VCaP (cell line): ENCODE results near the gene ISCA2.
"Not testable (repeated sequence)": the region's sequence is repeated elsewhere in the genome, so short reads cannot be mapped to it uniquely, and the experiment has no call there.

Experiments used
- H3K27ac ChIP-seq: fragments of 450-650 bp; 2 replicates; pipeline ENCODE4 v1.5.1; 2017
- CTCF ChIP-seq: fragments of 450-650 bp; conservative IDR thresholded peaks from 2 replicates; pipeline ENCODE4 v1.5.1; 2017; ENCODE audit warnings: mild to moderate bottlenecking, moderate library complexity

Gene ISCA2

GRCh38 chr14:74493343-74494261 lies at the start of gene ISCA2:
TSS of gene ISCA2 (plus strand) at chr14:74493765. CDS start at chr14:74493775, 10 bp downstream.
- TF ChIP-seq CTCF = no peak
- H3K27ac ChIP-seq = peak within 1 kb of the TSS; percentile 78

GRCh38 chr14:74444866-74445265 lies 48.7 kb upstream of the ISCA2 start:
- no peak for TF ChIP-seq CTCF
- H3K27ac ChIP-seq = no peak overlapping the region

- not testable (repeated sequence) for H3K27ac ChIP-seq
Observed at GRCh38 chr14:74454397-74454796, 39.2 kb upstream of the ISCA2 start.

- no peak overlapping the region for H3K27ac ChIP-seq
- TF ChIP-seq CTCF = no peak
Observed at GRCh38 chr14:74456684-74457564, 36.6 kb upstream of the ISCA2 start.

- H3K27ac ChIP-seq = no peak overlapping the region
- TF ChIP-seq CTCF = no peak
Observed at GRCh38 chr14:74457565-74457895, 36.0 kb upstream of the ISCA2 start.

- H3K27ac ChIP-seq = no peak overlapping the region
- peak; percentile 58 for TF ChIP-seq CTCF
Observed at GRCh38 chr14:74459289-74459946, 34.1 kb upstream of the ISCA2 start.

GRCh38 chr14:74459976-74460375 lies 33.6 kb upstream of the ISCA2 start:
- TF ChIP-seq CTCF = no peak
- H3K27ac ChIP-seq = no peak overlapping the region
